Stomach (tissue), 4 donors: ENCODE data around the gene ULBP3.

Source experiments
- POLR2A ChIP-seq, 4 donors: fragments of 450-650 bp; IDR thresholded peaks; one replicate each; pipeline ENCODE4 v1.6.1; 2016; ENCODE audit warnings: antibody characterized with exemption in 4 of 4, control low read depth in 2 of 4, mild to moderate bottlenecking in 1 of 4, moderate library complexity in 1 of 4
- POLR2AphosphoS5 ChIP-seq, 3 donors: sonication (generic); formaldehyde crosslinking; IDR thresholded peaks; one replicate each; pipeline ENCODE4 v1.6.1; 2016; ENCODE audit warnings: antibody characterized with exemption in 3 of 3

DNA sequence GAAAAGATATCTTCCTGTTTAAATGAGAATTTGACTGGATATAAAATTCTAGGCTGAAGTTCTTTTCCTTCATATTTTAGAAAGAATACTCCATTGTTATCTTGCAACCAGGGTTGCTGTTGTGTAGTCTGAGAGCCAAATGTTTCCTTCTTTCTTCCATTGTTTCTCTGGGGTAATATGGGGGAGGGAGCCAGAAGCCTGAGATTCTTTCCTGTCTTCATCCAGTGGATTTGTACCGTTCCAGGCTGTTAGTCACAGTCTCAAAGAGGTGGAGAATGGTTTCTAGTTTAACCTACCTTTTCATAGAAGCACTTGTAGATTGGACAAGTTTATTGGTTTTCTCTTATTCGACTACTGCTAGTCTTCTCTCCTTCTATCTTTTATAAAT is 6.1 kb upstream of the ULBP3 start:
- TF ChIP-seq POLR2AphosphoS5 (IDR thresholded peaks at IDR 0.05) (no peak), POLR2A (IDR thresholded peaks at IDR 0.05) (no peak)
